ENCODE measurements around the gene OPN1MW3. TPM values are rescaled to one million over a fixed set of nuclear protein-coding genes. Genes with fewer than 3 reads are reported as not detected.

The OPN1MW3 gene
- total and polyA plus RNA-seq, 5 donors from 2014 or later = not detected

DNA sequence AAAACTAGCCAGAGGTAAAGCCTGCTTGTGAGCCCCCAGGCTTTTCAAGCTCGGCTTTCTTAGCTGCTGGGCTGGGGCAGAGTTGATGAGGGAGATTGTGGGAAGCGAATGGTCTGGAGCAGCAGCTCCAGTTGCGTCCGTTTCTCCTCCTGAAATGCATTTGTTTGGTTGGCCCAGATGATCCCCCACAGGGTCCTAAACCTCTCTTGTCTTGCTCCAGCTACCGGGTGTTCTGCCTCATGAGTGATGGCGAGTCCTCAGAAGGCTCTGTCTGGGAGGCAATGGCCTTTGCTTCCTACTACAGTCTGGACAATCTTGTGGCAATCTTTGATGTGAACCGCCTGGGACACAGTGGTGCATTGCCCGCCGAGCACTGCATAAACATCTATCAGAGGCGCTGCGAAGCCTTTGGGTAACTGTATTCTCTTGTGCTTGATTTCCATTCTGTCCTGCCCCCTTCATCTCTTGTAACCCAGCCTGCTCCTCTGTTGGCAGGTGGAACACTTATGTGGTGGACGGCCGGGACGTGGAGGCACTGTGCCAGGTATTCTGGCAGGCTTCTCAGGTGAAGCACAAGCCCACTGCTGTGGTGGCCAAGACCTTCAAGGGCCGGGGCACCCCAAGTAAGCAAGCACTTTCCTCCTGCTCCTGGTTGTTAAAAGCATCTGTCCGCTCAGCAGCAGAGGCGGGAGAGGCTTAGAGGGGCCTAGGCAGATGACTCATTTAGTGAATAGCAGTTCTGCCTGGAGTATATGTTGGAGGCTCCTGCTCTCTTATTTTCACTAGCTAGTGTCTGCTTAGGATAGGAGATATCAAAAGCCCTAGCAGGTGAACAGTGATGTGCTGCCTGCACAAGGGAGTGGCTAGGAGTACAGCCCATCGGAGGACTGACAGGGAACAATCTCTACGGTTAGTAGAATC, 53.5 kb downstream of the OPN1MW3 start:
- no peak overlapping the region for H3K4me3 ChIP-seq (ENCODE audit: low read depth, low read length)
- H3K27me3 ChIP-seq (ENCODE audit: control insufficient read depth, insufficient read depth, low read length) = no peaks in the 10 kb centered on the region
- H3K36me3 ChIP-seq (ENCODE audit: control insufficient read depth, insufficient read depth, low read length) = no peaks in the 10 kb centered on the region
- no peak overlapping the region for H3K4me3 Mint-ChIP-seq
- peaks cover 26% of the 10 kb centered on the region for H3K4me1 ChIP-seq (ENCODE audit: control insufficient read depth, insufficient read depth, low read length, poor library complexity, severe bottlenecking)
- no peak overlapping the region for H3K27ac ChIP-seq (ENCODE audit: insufficient read depth, low read length, poor library complexity, severe bottlenecking)
- H3K27ac Mint-ChIP-seq = peak overlapping the region in 2 of 3 donors; percentile 47 to 65
- H3K36me3 Mint-ChIP-seq = no peaks in the 10 kb centered on the region
- DNase-seq = no peak
- H3K9me3 Mint-ChIP-seq = no peaks in the 10 kb centered on the region
- no peak for ATAC-seq (ENCODE audit: low read depth in 2 of 2)
- peaks cover 12 to 45% (median 24%) of the 10 kb centered on the region in 4 donors for H3K4me1 Mint-ChIP-seq
- H3K9me3 ChIP-seq (ENCODE audit: control insufficient read depth in 2 of 2, low read length in 2 of 2) = no peaks in the 10 kb centered on the region
- no peaks in the 10 kb centered on the region for H3K27me3 Mint-ChIP-seq

DNA sequence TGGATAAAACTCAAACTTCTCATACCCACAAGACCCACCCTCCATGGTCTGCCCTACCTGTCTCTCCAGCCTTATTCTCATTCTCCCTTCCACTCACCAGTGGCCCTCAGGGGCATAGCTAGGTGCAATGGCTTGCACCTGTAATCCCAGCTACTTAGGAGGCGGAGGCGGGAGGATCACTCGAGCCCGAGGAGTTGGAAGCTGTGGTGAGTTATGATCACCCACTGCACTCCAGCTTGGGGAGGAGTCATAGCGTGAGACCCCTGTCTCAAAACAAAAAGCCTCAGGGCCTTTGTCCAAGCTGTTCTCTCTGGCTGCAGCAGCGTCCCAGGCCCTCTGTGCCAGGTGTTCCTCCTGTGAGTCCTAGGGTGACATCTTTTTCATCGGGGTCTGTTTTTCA, 54.7 kb downstream of the OPN1MW3 start:
- no peak for ATAC-seq (ENCODE audit: low read depth in 2 of 2)
- Mint-ChIP-seq H3K27me3 (no peaks in the 10 kb centered on the region), H3K4me3 (no peak overlapping the region), H3K27ac (peak overlapping the region in 1 of 3 donors; percentile 47), H3K4me1 (peaks cover 12 to 47% (median 24%) of the 10 kb centered on the region in 4 donors), H3K36me3 (no peaks in the 10 kb centered on the region), H3K9me3 (no peaks in the 10 kb centered on the region)
- H3K4me1 ChIP-seq (ENCODE audit: control insufficient read depth, insufficient read depth, low read length, poor library complexity, severe bottlenecking) = peaks cover 28% of the 10 kb centered on the region
- H3K4me3 ChIP-seq (ENCODE audit: low read depth, low read length) = no peak overlapping the region
- no peaks in the 10 kb centered on the region for H3K36me3 ChIP-seq (ENCODE audit: control insufficient read depth, insufficient read depth, low read length)
- no peaks in the 10 kb centered on the region for H3K9me3 ChIP-seq (ENCODE audit: control insufficient read depth in 2 of 2, low read length in 2 of 2)
- H3K27me3 ChIP-seq (ENCODE audit: control insufficient read depth, insufficient read depth, low read length) = no peaks in the 10 kb centered on the region
- no peak overlapping the region for H3K27ac ChIP-seq (ENCODE audit: insufficient read depth, low read length, poor library complexity, severe bottlenecking)
- DNase-seq = no peak

- peak overlapping the region; percentile 41 for H3K27ac ChIP-seq (ENCODE audit: insufficient read depth, low read length, poor library complexity, severe bottlenecking)
- peak in 1 of 3 donors; percentile 66 for DNase-seq
These were observed 55.8 kb downstream of the OPN1MW3 start for GRCh38 chrX:154313147-154313546.

GRCh38 chrX:154315416-154315815, 58.0 kb downstream of the OPN1MW3 start:
- DNase-seq (no peak), ATAC-seq (ENCODE audit: low read depth in 2 of 2) (no peak)
- H3K9me3 ChIP-seq (ENCODE audit: control insufficient read depth in 2 of 2, low read length in 2 of 2) = no peaks in the 10 kb centered on the region
- H3K4me1 Mint-ChIP-seq = peaks cover 10 to 39% (median 15%) of the 10 kb centered on the region in 4 donors
- no peaks in the 10 kb centered on the region for H3K9me3 Mint-ChIP-seq
- H3K4me3 ChIP-seq (ENCODE audit: low read depth, low read length) = no peak overlapping the region
- no peaks in the 10 kb centered on the region for H3K27me3 ChIP-seq (ENCODE audit: control insufficient read depth, insufficient read depth, low read length)
- H3K27ac ChIP-seq (ENCODE audit: insufficient read depth, low read length, poor library complexity, severe bottlenecking) = no peak overlapping the region
- no peaks in the 10 kb centered on the region for H3K36me3 Mint-ChIP-seq
- H3K27me3 Mint-ChIP-seq = no peaks in the 10 kb centered on the region
- H3K4me3 Mint-ChIP-seq = no peak overlapping the region
- H3K36me3 ChIP-seq (ENCODE audit: control insufficient read depth, insufficient read depth, low read length) = no peaks in the 10 kb centered on the region
- peaks cover 11% of the 10 kb centered on the region for H3K4me1 ChIP-seq (ENCODE audit: control insufficient read depth, insufficient read depth, low read length, poor library complexity, severe bottlenecking)
- no peak overlapping the region for H3K27ac Mint-ChIP-seq

More at GRCh38 chrX:154313147-154313546, 55.8 kb downstream of the OPN1MW3 start:
- H3K4me3 ChIP-seq (ENCODE audit: low read depth, low read length) = no peak overlapping the region
- no peaks in the 10 kb centered on the region for H3K27me3 ChIP-seq (ENCODE audit: control insufficient read depth, insufficient read depth, low read length)
- H3K36me3 Mint-ChIP-seq = no peaks in the 10 kb centered on the region
- no peaks in the 10 kb centered on the region for H3K27me3 Mint-ChIP-seq
- ATAC-seq (ENCODE audit: low read depth in 2 of 2) = peak in 1 of 2 donors; percentile 45
- H3K4me3 Mint-ChIP-seq = peak overlapping the region in 2 of 4 donors; percentile 1 to 6
- peak overlapping the region in 2 of 3 donors; percentile 59 to 95 for H3K27ac Mint-ChIP-seq
- H3K4me1 ChIP-seq (ENCODE audit: control insufficient read depth, insufficient read depth, low read length, poor library complexity, severe bottlenecking) = peaks cover 22% of the 10 kb centered on the region
- H3K36me3 ChIP-seq (ENCODE audit: control insufficient read depth, insufficient read depth, low read length) = no peaks in the 10 kb centered on the region
- H3K9me3 Mint-ChIP-seq = no peaks in the 10 kb centered on the region
- H3K4me1 Mint-ChIP-seq = peaks cover 12 to 45% (median 20%) of the 10 kb centered on the region in 4 donors
- no peaks in the 10 kb centered on the region for H3K9me3 ChIP-seq (ENCODE audit: control insufficient read depth in 2 of 2, low read length in 2 of 2)

GRCh38 chrX:154317391-154317995, 60.1 kb downstream of the OPN1MW3 start:
- Mint-ChIP-seq H3K27me3 (no peaks in the 10 kb centered on the region), H3K27ac (peak overlapping the region in 2 of 3 donors; percentile 49 to 66)
- H3K36me3 ChIP-seq (ENCODE audit: control insufficient read depth, insufficient read depth, low read length) = no peaks in the 10 kb centered on the region

GRCh38 chrX:154320406-154320805, 63.0 kb downstream of the OPN1MW3 start:
- Mint-ChIP-seq H3K27me3 (no peaks in the 10 kb centered on the region), H3K4me1 (peaks cover 3 to 50% (median 4%) of the 10 kb centered on the region in 4 donors)

More at GRCh38 chrX:154317391-154317995, 60.1 kb downstream of the OPN1MW3 start:
- H3K27me3 ChIP-seq (ENCODE audit: control insufficient read depth, insufficient read depth, low read length) = no peaks in the 10 kb centered on the region
- H3K4me1 Mint-ChIP-seq = peaks cover 10 to 45% (median 15%) of the 10 kb centered on the region in 4 donors
- no peaks in the 10 kb centered on the region for H3K36me3 Mint-ChIP-seq
- H3K4me3 Mint-ChIP-seq = peak overlapping the region in 1 of 4 donors; percentile 20
- peak in 1 of 3 donors; percentile 20 for DNase-seq
- H3K9me3 Mint-ChIP-seq = no peaks in the 10 kb centered on the region
- peaks cover 11% of the 10 kb centered on the region for H3K4me1 ChIP-seq (ENCODE audit: control insufficient read depth, insufficient read depth, low read length, poor library complexity, severe bottlenecking)
- no peaks in the 10 kb centered on the region for H3K9me3 ChIP-seq (ENCODE audit: control insufficient read depth in 2 of 2, low read length in 2 of 2)
- no peak for ATAC-seq (ENCODE audit: low read depth in 2 of 2)
- no peak overlapping the region for H3K4me3 ChIP-seq (ENCODE audit: low read depth, low read length)
- H3K27ac ChIP-seq (ENCODE audit: insufficient read depth, low read length, poor library complexity, severe bottlenecking) = no peak overlapping the region

More at GRCh38 chrX:154320406-154320805, 63.0 kb downstream of the OPN1MW3 start:
- H3K36me3 Mint-ChIP-seq = no peaks in the 10 kb centered on the region
- ATAC-seq (ENCODE audit: low read depth in 2 of 2) = no peak
- no peaks in the 10 kb centered on the region for H3K9me3 Mint-ChIP-seq
- H3K4me3 ChIP-seq (ENCODE audit: low read depth, low read length) = no peak overlapping the region
- H3K27me3 ChIP-seq (ENCODE audit: control insufficient read depth, insufficient read depth, low read length) = no peaks in the 10 kb centered on the region
- no peaks in the 10 kb centered on the region for H3K9me3 ChIP-seq (ENCODE audit: control insufficient read depth in 2 of 2, low read length in 2 of 2)
- no peak for DNase-seq
- H3K4me1 ChIP-seq (ENCODE audit: control insufficient read depth, insufficient read depth, low read length, poor library complexity, severe bottlenecking) = peaks cover 8% of the 10 kb centered on the region
- H3K27ac ChIP-seq (ENCODE audit: insufficient read depth, low read length, poor library complexity, severe bottlenecking) = no peak overlapping the region
- no peak overlapping the region for H3K4me3 Mint-ChIP-seq
- peak overlapping the region in 2 of 3 donors; percentile 42 to 52 for H3K27ac Mint-ChIP-seq
- H3K36me3 ChIP-seq (ENCODE audit: control insufficient read depth, insufficient read depth, low read length) = no peaks in the 10 kb centered on the region

All from CD4-positive, CD25-positive, alpha-beta regulatory T cell (primary cell).